ENCODE data around the gene KIAA1671.

Gene KIAA1671

GRCh38 chr22:25120761-25121212 is 168.3 kb downstream of the KIAA1671 start:
- DNase-seq = no peak

GRCh38 chr22:25122136-25122764 is 169.7 kb downstream of the KIAA1671 start:
- DNase-seq = no peak

GRCh38 chr22:25123677-25124076 is 171.2 kb downstream of the KIAA1671 start:
- DNase-seq = no peak

- no peak for DNase-seq
Observed at GRCh38 chr22:25125693-25126357, 173.3 kb downstream of the KIAA1671 start.

- no peak for DNase-seq
Observed at GRCh38 chr22:25126510-25126909, 174.0 kb downstream of the KIAA1671 start.

GRCh38 chr22:25127318-25127717 is 174.8 kb downstream of the KIAA1671 start:
- no peak for DNase-seq

GRCh38 chr22:25130462-25130861 is 177.9 kb downstream of the KIAA1671 start:
- no peak for DNase-seq

- no peak for DNase-seq
Observed at GRCh38 chr22:25131198-25131887, 178.8 kb downstream of the KIAA1671 start.

- no peak for DNase-seq
Observed at GRCh38 chr22:25134028-25134427, 181.5 kb downstream of the KIAA1671 start.

- no peak for DNase-seq
Observed at GRCh38 chr22:25134451-25134850, 181.9 kb downstream of the KIAA1671 start.

GRCh38 chr22:25136953-25137576 is 184.5 kb downstream of the KIAA1671 start:
- no peak for DNase-seq

- no peak for DNase-seq
Observed at GRCh38 chr22:25137577-25138525, 185.3 kb downstream of the KIAA1671 start.

GRCh38 chr22:25139062-25139461 is 186.5 kb downstream of the KIAA1671 start:
- DNase-seq = no peak

- DNase-seq = no peak
Observed at GRCh38 chr22:25142102-25142501, 189.6 kb downstream of the KIAA1671 start.

- DNase-seq = no peak
Observed at GRCh38 chr22:25143156-25144076, 190.9 kb downstream of the KIAA1671 start.

- no peak for DNase-seq
Observed at GRCh38 chr22:25144522-25144921, 192.0 kb downstream of the KIAA1671 start.

- DNase-seq = no peak
Observed at GRCh38 chr22:25146307-25146706, 193.8 kb downstream of the KIAA1671 start.

GRCh38 chr22:25146906-25147641 is 194.6 kb downstream of the KIAA1671 start:
- DNase-seq = no peak

- no peak for DNase-seq
Observed at GRCh38 chr22:25147642-25147928, 195.1 kb downstream of the KIAA1671 start.

- no peak for DNase-seq
Observed at GRCh38 chr22:25148149-25148691, 195.7 kb downstream of the KIAA1671 start.

Measured in activated effector memory CD4-positive, alpha-beta T cell treated with anti-CD3 and anti-CD28 coated beads, Interleukin-2, amount 50 U/mL, for 16 hours (primary cell).